ENCODE results near the gene BTN1A1.

- TF ChIP-seq CTCF (IDR thresholded peaks at IDR 0.05; ENCODE audit: low read length): no peak
- TF ChIP-seq EZH2 (optimal IDR thresholded peaks at IDR 0.05; ENCODE audit: low read depth, low read length): no peak
- TF ChIP-seq EZH2phosphoT487 (IDR thresholded peaks at IDR 0.05; ENCODE audit: low read length): no peak
Observed at GRCh38 chr6:26525838-26526237, 25.7 kb downstream of the BTN1A1 start.

All from MM.1S (cell line).